Muscle of leg (tissue), 11 donors: Measurements from ENCODE around the gene DDX41. TPM values are rescaled to one million over a fixed set of nuclear protein-coding genes. Genes with fewer than 3 reads are reported as not detected.

Experiments used
- DNase-seq: peaks from one replicate; pipeline ENCODE4 v3.0.0; 2013
- H3K27ac ChIP-seq: one replicate; pipeline ENCODE4 v1.5.1; 2013; ENCODE audit warnings: mild to moderate bottlenecking, low read length, control low read depth
- H3K27me3 ChIP-seq: one replicate; pipeline ENCODE4 v1.6.1; 2013; ENCODE audit warnings: low read length; ENCODE audit not compliant: control insufficient read depth, insufficient read depth
- H3K36me3 ChIP-seq: one replicate; pipeline ENCODE4 v1.6.1; 2013; ENCODE audit warnings: low read length; ENCODE audit not compliant: control insufficient read depth, insufficient read depth
- H3K4me1 ChIP-seq: one replicate; pipeline ENCODE4 v1.6.1; 2013; ENCODE audit warnings: low read length; ENCODE audit not compliant: control insufficient read depth, insufficient read depth
- H3K4me3 ChIP-seq: one replicate; pipeline ENCODE4 v1.5.1; 2013; ENCODE audit warnings: low read length, control low read depth
- H3K9me3 ChIP-seq: replicated peaks from 2 replicates; pipeline ENCODE4 v1.6.1; 2013; ENCODE audit warnings: low read depth, low read length; ENCODE audit not compliant: control insufficient read depth
- WGBS: methylation state at CpG from one replicate; pipeline ENCODE4 v1.1.5; 2013; ENCODE audit warnings: missing lambda C conversion rate; ENCODE audit not compliant: insufficient coverage; 5-methylcytosine and 5-hydroxymethylcytosine counted together
- polyA plus RNA-seq, 8 donors: library from polyadenylated mRNA; unstranded; fragments of 120-200 nt; gene quantifications; one replicate each; pipeline versions ENCODE4 v1.2.1 to v1.2.3, GENCODE V29; 2013; ENCODE audit warnings: inconsistent platforms in 1 of 8, low replicate concordance in 1 of 8; ENCODE audit not compliant: insufficient read length in 8 of 8, insufficient read depth in 1 of 8
- total RNA-seq: library from RNA; stranded (reverse); fragments of 120-200 nt; gene quantifications from one replicate; pipeline ENCODE4 v1.2.4, GENCODE V29; 2013

Gene DDX41
- total and polyA plus RNA-seq, 9 donors: 44.4 to 69.0 (median 54.0) TPM

GRCh38 chr5:177553671-177554429 is 37.1 kb upstream of the DDX41 start:
- H3K4me1 ChIP-seq: peaks cover 23% of the 10 kb centered on the region
- peak overlapping the region; percentile 85 for H3K4me3 ChIP-seq
- peaks cover 14% of the 10 kb centered on the region for H3K36me3 ChIP-seq
- WGBS: under 1% methylated on average over 66 of the region's 72 CpGs
- DNase-seq: peak; percentile 47
- no peaks in the 10 kb centered on the region for H3K9me3 ChIP-seq
- H3K27ac ChIP-seq: peak overlapping the region; percentile 79
- peaks cover 2% of the 10 kb centered on the region for H3K27me3 ChIP-seq

- Histone ChIP-seq H3K9me3 (no peaks in the 10 kb centered on the region), H3K27me3 (peaks cover 2% of the 10 kb centered on the region), H3K4me3 (peak overlapping the region; percentile 85), H3K4me1 (peaks cover 32% of the 10 kb centered on the region), H3K27ac (no peak overlapping the region), H3K36me3 (peaks cover 14% of the 10 kb centered on the region)
- no peak for DNase-seq
- 32% methylated on average over 11 of the region's 16 CpGs for WGBS
Observed at GRCh38 chr5:177552839-177553455, 36.2 kb upstream of the DDX41 start.

- Histone ChIP-seq H3K4me3 (no peak overlapping the region), H3K4me1 (peaks cover 48% of the 10 kb centered on the region), H3K27ac (no peak overlapping the region)
Observed at GRCh38 chr5:177550122-177550521, 33.4 kb upstream of the DDX41 start.

DNA sequence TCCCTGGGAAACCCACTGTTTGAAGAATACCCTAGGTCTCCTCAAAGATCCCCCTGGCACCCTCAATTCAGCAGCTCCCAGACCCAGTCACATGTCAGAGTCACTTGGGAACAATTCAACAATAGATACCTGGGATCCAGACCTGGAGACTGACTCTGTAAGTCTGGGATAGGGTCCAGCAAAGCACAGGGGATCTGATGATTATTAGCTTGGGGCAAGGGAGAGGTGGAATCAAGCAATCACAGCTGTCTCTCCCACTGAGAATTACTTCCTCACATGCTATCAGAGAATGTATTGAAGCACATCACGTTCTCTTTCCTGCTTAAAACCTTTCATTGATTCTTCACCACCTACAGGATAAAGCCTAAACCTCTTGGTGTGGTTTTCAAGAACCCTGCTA is 31.7 kb upstream of the DDX41 start:
- Histone ChIP-seq H3K9me3 (no peaks in the 10 kb centered on the region), H3K27me3 (no peaks in the 10 kb centered on the region), H3K27ac (no peak overlapping the region), H3K36me3 (peaks cover 14% of the 10 kb centered on the region), H3K4me3 (no peak overlapping the region), H3K4me1 (peaks cover 48% of the 10 kb centered on the region)
- no peak for DNase-seq
- 33% methylated on average over 1 of the region's 1 CpG for WGBS

More at GRCh38 chr5:177550122-177550521, 33.4 kb upstream of the DDX41 start:
- DNase-seq: no peak
- no CpG with 5 or more reads among the region's 1 CpG for WGBS
- Histone ChIP-seq H3K36me3 (peaks cover 14% of the 10 kb centered on the region), H3K9me3 (no peaks in the 10 kb centered on the region), H3K27me3 (no peaks in the 10 kb centered on the region)

DNA sequence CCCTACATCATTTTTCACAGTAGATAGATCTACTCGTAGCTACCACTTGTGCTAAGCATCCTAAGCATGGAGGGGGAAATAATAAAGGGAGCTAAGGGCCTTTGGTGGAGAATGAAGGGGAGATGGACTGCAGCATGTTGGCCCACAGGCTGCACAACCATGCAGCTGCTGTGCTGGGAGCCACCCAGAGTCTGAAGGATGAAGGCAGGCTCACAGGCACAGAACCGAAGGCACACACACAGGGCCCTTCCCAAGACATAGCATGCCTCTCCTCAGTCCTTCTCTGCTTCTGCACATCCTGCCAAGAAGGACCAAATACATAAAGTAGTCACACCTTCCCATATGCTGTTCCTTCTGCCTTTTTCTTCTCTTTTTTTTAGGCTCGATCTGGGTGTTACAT is 31.0 kb upstream of the DDX41 start:
- WGBS: 57% methylated on average over 1 of the region's 3 CpGs
- no peak overlapping the region for H3K27ac ChIP-seq

GRCh38 chr5:177546258-177546741 is 29.5 kb upstream of the DDX41 start:
- Histone ChIP-seq H3K4me1 (peaks cover 35% of the 10 kb centered on the region), H3K27ac (peak overlapping the region; percentile 87), H3K27me3 (no peaks in the 10 kb centered on the region), H3K9me3 (no peaks in the 10 kb centered on the region), H3K4me3 (no peak overlapping the region), H3K36me3 (peaks cover 7% of the 10 kb centered on the region)
- peak; percentile 75 for DNase-seq
- no CpG with 5 or more reads among the region's 1 CpG for WGBS

More for the DNA sequence above, 31.0 kb upstream of the DDX41 start:
- Histone ChIP-seq H3K9me3 (no peaks in the 10 kb centered on the region), H3K27me3 (no peaks in the 10 kb centered on the region), H3K4me1 (peaks cover 40% of the 10 kb centered on the region), H3K4me3 (no peak overlapping the region), H3K36me3 (peaks cover 14% of the 10 kb centered on the region)
- no peak for DNase-seq

DNA sequence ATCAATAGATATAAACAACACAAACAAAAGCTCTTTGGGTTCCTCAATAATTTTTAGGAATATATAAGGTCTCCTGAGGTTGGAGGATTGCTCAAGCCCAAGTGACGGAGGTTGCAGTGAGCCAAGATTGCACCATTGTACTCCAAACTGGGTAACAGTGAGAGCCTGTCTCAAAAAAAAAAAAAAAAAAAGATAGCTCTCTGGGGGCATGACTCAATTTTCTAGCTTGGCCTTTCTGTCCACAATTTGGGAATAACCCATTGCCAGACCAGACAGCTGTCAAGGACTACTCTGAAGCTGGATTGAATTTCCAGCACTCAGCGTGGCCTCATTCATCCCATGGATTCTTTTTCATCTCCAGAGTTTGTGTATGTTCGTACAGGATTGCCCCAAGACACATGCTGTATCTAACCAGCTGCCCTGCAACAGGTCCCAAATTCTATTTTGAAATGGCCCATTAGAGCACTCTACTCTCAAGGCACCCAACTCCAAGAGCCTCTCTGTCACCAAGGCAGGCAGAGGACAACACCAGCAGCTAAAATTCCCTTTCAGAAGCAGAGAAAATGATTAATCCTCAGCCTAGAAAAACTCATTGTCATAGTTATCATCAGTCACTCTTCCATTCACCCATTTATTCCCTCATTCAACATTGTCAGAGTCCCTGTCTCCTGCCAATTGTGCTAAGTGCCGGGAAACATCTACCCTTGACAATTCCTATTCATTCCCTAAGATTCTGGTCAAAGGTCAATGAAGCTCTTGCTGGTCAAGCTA is 28.9 kb upstream of the DDX41 start:
- 27% methylated on average over 2 of the region's 4 CpGs for WGBS

GRCh38 chr5:177542816-177543465 is 26.2 kb upstream of the DDX41 start:
- H3K36me3 ChIP-seq: peaks cover 19% of the 10 kb centered on the region
- H3K27me3 ChIP-seq: no peaks in the 10 kb centered on the region
- no peaks in the 10 kb centered on the region for H3K9me3 ChIP-seq
- H3K27ac ChIP-seq: no peak overlapping the region
- DNase-seq: no peak
- H3K4me3 ChIP-seq: no peak overlapping the region
- peaks cover 40% of the 10 kb centered on the region for H3K4me1 ChIP-seq
- no CpG with 5 or more reads among the region's 4 CpGs for WGBS

More for the DNA sequence above, 28.9 kb upstream of the DDX41 start:
- no peaks in the 10 kb centered on the region for H3K9me3 ChIP-seq
- H3K27ac ChIP-seq: peak overlapping the region; percentile 87
- H3K4me1 ChIP-seq: peaks cover 35% of the 10 kb centered on the region
- DNase-seq: peak; percentile 90
- no peaks in the 10 kb centered on the region for H3K27me3 ChIP-seq
- H3K36me3 ChIP-seq: peaks cover 6% of the 10 kb centered on the region
- no peak overlapping the region for H3K4me3 ChIP-seq

DNA sequence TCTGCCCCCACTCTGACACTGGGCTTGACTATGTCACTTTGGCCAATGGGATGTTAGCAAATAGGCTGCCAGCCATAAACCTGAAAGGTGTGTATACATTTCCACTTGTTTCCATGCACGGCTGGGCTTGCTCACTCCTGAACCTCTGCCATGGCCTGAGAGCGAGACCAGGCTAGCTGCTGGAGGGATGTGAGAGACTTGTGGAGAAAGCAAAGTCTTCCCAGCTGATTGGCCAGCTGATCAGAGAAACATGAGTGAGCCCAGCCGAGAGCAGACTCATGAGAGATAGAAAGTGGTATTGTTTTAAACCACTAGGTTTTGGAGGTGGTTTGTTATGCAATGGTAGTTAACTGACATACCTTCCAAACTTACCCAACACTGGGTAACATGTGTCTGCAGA is 23.7 kb upstream of the DDX41 start:
- H3K27ac ChIP-seq: no peak overlapping the region
- H3K36me3 ChIP-seq: peaks cover 40% of the 10 kb centered on the region
- no peak overlapping the region for H3K4me3 ChIP-seq
- H3K27me3 ChIP-seq: no peaks in the 10 kb centered on the region
- H3K9me3 ChIP-seq: no peaks in the 10 kb centered on the region
- no peak for DNase-seq
- H3K4me1 ChIP-seq: peaks cover 35% of the 10 kb centered on the region
- WGBS: 78% methylated on average over 2 of the region's 3 CpGs
